ENCODE measurements around the gene BDKRB2.

DNA sequence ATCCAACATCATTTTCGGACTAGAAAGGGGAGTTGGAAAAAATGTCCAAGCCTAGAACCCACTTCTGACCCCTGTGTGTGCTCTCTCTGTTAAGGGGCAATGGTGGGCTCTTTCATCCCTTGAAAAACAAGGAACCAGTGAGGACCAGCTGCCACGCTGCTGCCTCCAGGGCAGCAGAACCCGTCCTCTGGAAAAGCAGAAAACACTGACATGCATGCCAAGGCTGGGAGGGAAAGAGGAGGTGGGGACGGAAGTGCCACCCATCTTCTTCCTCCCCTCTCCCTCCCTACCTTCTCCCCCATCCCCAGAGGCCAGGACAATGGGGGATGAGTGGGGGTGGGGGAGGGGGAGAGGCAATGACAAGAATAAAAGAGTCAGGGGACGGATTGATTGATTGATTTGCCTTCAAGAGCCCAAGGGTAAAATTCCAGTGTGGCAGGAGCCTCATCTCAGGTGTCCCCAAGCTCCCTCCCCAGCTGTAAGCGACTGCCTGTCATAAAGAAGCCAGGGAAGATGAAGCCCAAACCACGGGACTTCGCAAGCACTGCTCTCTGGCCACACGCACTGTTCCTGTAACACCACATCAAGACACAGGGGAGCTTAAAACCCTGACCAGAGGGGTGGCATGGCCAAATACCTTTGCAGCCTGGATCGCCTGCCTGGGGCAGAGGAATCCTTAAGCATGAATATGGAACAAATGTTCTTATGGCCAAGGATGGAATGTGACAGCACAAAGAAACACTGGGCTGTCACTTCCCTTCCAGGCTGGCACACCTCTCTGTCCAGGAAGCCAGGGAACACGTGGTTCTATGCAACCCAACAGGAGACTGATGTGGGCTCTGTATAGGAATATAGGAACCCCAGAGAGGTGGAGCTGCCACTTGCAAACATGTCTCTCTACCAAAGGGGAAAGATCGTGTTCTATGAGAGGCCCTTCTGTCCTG lies 38.9 kb upstream of the BDKRB2 start:
- no peak for TF ChIP-seq EZH2 (IDR thresholded peaks at IDR 0.05; ENCODE audit: borderline replicate concordance, low read depth, low read length, poor library complexity, severe bottlenecking)
- no peak for TF ChIP-seq CTCF (conservative IDR thresholded peaks at IDR 0.05; ENCODE audit: low read depth, low read length)

All from A673 (cell line).